Stimulated activated CD8-positive, alpha-beta memory T cell treated with anti-CD3 and anti-CD28 coated beads, Interleukin-15, amount 100 ng/mL, for 24 hours (primary cell): ENCODE data around the gene NPB.
A peak's percentile ranks its signal among the peaks of the same experiment; 100 is the strongest.

Experiments
- DNase-seq: peaks from one replicate; pipeline ENCODE4 v3.0.0-alpha.2; 2020; ENCODE audit warnings: low read depth

NPB gene

GRCh38 chr17:81869221-81870130 lies 32.6 kb upstream of the NPB start:
- peak; percentile 41 for DNase-seq

GRCh38 chr17:81870131-81870980 lies 31.7 kb upstream of the NPB start:
- peak; percentile 29 for DNase-seq

- DNase-seq, result no peak
These were observed 31.1 kb upstream of the NPB start, which contains the start of gene ARHGDIA for GRCh38 chr17:81870981-81871386. Gene ARHGDIA, minus strand, starts transcription at chr17:81871337. Its CDS starts 1,407 bp downstream, at chr17:81869930.

- DNase-seq, result peak; percentile 94
These were observed 30.4 kb upstream of the NPB start for GRCh38 chr17:81871387-81872230.

GRCh38 chr17:81877569-81877968 lies 24.5 kb upstream of the NPB start:
- DNase-seq, result no peak

- no peak for DNase-seq
These were observed 23.7 kb upstream of the NPB start for GRCh38 chr17:81878294-81878693.

- no peak for DNase-seq
These were observed 22.9 kb upstream of the NPB start for GRCh38 chr17:81879121-81879520.

GRCh38 chr17:81884520-81884919 lies 17.5 kb upstream of the NPB start:
- no peak for DNase-seq

GRCh38 chr17:81884968-81885367 lies 17.1 kb upstream of the NPB start:
- no peak for DNase-seq

- DNase-seq, result no peak
These were observed 16.6 kb upstream of the NPB start for GRCh38 chr17:81885454-81885853.

- DNase-seq, result no peak
These were observed 16.0 kb upstream of the NPB start for GRCh38 chr17:81885869-81886548.

- DNase-seq, result no peak
These were observed 13.7 kb upstream of the NPB start for GRCh38 chr17:81888105-81888987.

- no peak for DNase-seq
These were observed 12.9 kb upstream of the NPB start for GRCh38 chr17:81888988-81889595.

GRCh38 chr17:81889602-81890001 lies 12.4 kb upstream of the NPB start:
- DNase-seq, result no peak

- no peak for DNase-seq
These were observed 11.4 kb upstream of the NPB start for GRCh38 chr17:81890447-81891302.

- DNase-seq, result no peak
These were observed 10.8 kb upstream of the NPB start for GRCh38 chr17:81891303-81891552.

- no peak for DNase-seq
These were observed 6.6 kb upstream of the NPB start for GRCh38 chr17:81895400-81895799.

- no peak for DNase-seq
These were observed 3.8 kb upstream of the NPB start for GRCh38 chr17:81898029-81898866.
